Activated B cell treated with CpG ODN at 0.5 μM for 24 hours (primary cell): ENCODE results near the gene LRP2. TPM values are rescaled to one million over a fixed set of nuclear protein-coding genes. Genes with fewer than 3 reads are reported as not detected.

Experiments
- ATAC-seq: fragments of 200-7000 bp; cut with Tn5 transposase; one replicate; pipeline ENCODE4 v1.10.0; 2021; ENCODE audit warnings: low read depth, mild to moderate bottlenecking, moderate library complexity
- CTCF ChIA-PET: fragments of 350-600 bp; sonication (Branson Sonifier 250); formaldehyde crosslinking; loops from one replicate; lab custom pipeline; 2021; ENCODE audit warnings: antibody characterized with exemption; lab: Charles Lee
- POLR2A ChIA-PET: fragments of 350-600 bp; sonication (Branson Sonifier 250); formaldehyde crosslinking; loops from one replicate; lab custom pipeline; 2021; ENCODE audit warnings: antibody characterized with exemption; lab: Charles Lee
- DNase-seq: peaks from one replicate; pipeline ENCODE4 v3.0.0; 2022
- H3K27ac Mint-ChIP-seq: one replicate; pipeline ENCODE4 v1.8.0; 2020; ENCODE audit warnings: mixed read lengths
- H3K27me3 Mint-ChIP-seq: one replicate; pipeline ENCODE4 v1.8.0; 2021; ENCODE audit warnings: mixed read lengths
- H3K36me3 Mint-ChIP-seq: one replicate; pipeline ENCODE4 v1.8.0; 2021; ENCODE audit warnings: low read depth, mixed read lengths
- H3K4me1 Mint-ChIP-seq: one replicate; pipeline ENCODE4 v1.8.0; 2021; ENCODE audit warnings: mixed read lengths
- H3K4me3 Mint-ChIP-seq: one replicate; pipeline ENCODE4 v1.8.0; 2020; ENCODE audit warnings: mild to moderate bottlenecking, mixed read lengths
- H3K9me3 Mint-ChIP-seq: one replicate; pipeline ENCODE4 v1.8.0; 2020; ENCODE audit warnings: mixed read lengths
- intact Hi-C: fragments of 100-400 bp; cut with micrococcal nuclease; formaldehyde crosslinking; loops from one replicate; pipeline ENCODE4 v1.15.1; 2024
- total RNA-seq: library from RNA; stranded (reverse); gene quantifications from 2 replicates; pipeline ENCODE4 v1.2.3, GENCODE V29; 2022
- TF ChIP-seq, protein P1 (sequence below): fragments of 200-600 bp; IDR thresholded peaks from one replicate; pipeline ENCODE4 v1.8.0; 2022; ENCODE audit warnings: antibody characterized with exemption, mild to moderate bottlenecking

LRP2 gene
- total RNA-seq, 1 donor from 2014 or later: not detected

GRCh38 chr2:169172914-169173313 is 189.4 kb downstream of the LRP2 start:
- CTCF ChIA-PET: no interaction called here
- intact Hi-C loops: no loop called here
- no peak for ATAC-seq
- POLR2A ChIA-PET: no interaction called here
- Mint-ChIP-seq H3K27ac (no peak overlapping the region), H3K36me3 (no peaks in the 10 kb centered on the region), H3K4me1 (no peaks in the 10 kb centered on the region), H3K4me3 (no peak overlapping the region), H3K9me3 (no peaks in the 10 kb centered on the region), H3K27me3 (peaks cover 4% of the 10 kb centered on the region)
- TF ChIP-seq, protein P1, sequence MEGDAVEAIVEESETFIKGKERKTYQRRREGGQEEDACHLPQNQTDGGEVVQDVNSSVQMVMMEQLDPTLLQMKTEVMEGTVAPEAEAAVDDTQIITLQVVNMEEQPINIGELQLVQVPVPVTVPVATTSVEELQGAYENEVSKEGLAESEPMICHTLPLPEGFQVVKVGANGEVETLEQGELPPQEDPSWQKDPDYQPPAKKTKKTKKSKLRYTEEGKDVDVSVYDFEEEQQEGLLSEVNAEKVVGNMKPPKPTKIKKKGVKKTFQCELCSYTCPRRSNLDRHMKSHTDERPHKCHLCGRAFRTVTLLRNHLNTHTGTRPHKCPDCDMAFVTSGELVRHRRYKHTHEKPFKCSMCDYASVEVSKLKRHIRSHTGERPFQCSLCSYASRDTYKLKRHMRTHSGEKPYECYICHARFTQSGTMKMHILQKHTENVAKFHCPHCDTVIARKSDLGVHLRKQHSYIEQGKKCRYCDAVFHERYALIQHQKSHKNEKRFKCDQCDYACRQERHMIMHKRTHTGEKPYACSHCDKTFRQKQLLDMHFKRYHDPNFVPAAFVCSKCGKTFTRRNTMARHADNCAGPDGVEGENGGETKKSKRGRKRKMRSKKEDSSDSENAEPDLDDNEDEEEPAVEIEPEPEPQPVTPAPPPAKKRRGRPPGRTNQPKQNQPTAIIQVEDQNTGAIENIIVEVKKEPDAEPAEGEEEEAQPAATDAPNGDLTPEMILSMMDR: no peak
- DNase-seq: no peak

DNA sequence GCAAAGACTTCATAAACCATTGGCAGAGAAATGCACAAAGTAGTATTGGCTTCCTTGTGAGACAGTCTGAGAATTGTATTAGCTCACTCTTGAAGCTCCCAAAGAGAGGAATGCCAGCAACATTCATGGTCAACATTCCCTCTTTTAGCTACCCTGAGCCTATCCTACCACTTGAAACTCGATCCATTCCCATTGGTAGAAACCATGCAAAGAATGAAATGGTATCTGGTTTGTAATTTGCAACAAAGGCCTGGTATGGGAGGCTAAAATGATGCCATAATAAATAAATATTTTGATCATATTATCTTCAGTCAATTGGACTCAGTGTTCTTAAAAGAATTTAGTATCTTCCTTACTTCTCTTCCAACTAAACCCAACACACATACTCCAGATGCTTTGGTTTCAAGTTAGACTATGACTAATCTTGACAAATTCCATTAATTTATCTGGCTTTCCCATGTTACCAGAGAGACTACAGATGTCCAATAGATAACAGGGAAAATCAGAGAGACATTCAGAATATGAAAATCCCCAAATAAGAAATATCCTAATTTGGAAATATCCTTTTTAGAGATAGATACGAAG is 190.1 kb downstream of the LRP2 start:
- POLR2A ChIA-PET: no interaction called here
- Mint-ChIP-seq H3K36me3 (no peaks in the 10 kb centered on the region), H3K4me1 (no peaks in the 10 kb centered on the region), H3K27ac (no peak overlapping the region), H3K27me3 (peaks cover 4% of the 10 kb centered on the region), H3K9me3 (no peaks in the 10 kb centered on the region), H3K4me3 (no peak overlapping the region)
- intact Hi-C loops: no loop called here
- ATAC-seq: no peak
- TF ChIP-seq, protein P1: no peak
- DNase-seq: no peak
- CTCF ChIA-PET: no interaction called here

DNA sequence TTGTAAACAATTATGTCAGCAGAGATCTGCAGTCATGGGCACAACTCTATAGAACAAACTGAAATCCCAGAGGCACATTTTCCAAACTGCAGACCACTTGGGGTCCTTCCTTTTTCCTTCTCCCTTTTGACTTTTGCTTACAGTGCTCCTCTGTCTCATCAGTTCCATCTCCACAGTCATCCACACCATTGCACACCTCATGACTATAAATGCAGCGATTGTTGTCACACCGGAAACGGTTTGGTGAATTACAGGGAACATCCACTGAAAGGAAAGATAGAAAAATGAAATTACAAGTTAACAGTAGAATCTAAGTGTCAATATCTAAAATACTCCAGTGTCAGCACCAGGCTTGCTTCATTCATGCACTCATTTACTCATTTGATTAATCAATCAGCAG is 196.5 kb downstream of the LRP2 start:
- Mint-ChIP-seq H3K4me1 (no peaks in the 10 kb centered on the region), H3K9me3 (no peaks in the 10 kb centered on the region), H3K27me3 (peaks cover 3% of the 10 kb centered on the region), H3K36me3 (no peaks in the 10 kb centered on the region), H3K27ac (no peak overlapping the region), H3K4me3 (no peak overlapping the region)
- ATAC-seq (no peak), DNase-seq (no peak)
- intact Hi-C loops: no loop called here
- ChIA-PET CTCF (no interaction called here), POLR2A (no interaction called here)
- TF ChIP-seq, protein P1: no peak

DNA sequence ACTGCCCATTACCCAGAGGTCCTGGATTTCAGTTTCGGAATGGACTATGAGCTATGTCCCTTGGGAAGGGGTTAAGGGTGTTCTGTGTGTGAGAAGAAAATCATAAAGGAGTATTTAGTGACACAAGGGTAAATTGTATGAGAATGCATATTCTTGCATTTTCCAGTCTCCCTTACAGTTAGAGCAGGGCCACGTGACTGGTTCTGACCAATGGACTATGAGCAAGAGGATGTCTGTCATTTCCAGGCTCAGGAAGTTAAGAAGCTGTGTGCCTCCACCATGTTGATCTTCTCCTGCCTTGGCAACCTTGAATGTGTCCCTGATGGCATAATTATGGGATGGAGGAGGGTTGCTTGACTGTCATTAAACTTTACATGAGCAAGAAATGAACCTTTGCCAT is 198.0 kb downstream of the LRP2 start:
- Mint-ChIP-seq H3K9me3 (no peaks in the 10 kb centered on the region), H3K4me3 (no peak overlapping the region), H3K36me3 (no peaks in the 10 kb centered on the region), H3K27me3 (peaks cover 3% of the 10 kb centered on the region), H3K27ac (no peak overlapping the region), H3K4me1 (no peaks in the 10 kb centered on the region)
- no peak for ATAC-seq
- no peak for DNase-seq
- ChIA-PET POLR2A (no interaction called here), CTCF (no interaction called here)
- intact Hi-C loops: no loop called here
- TF ChIP-seq, protein P1: no peak

GRCh38 chr2:169162613-169163012 is 199.7 kb downstream of the LRP2 start:
- Mint-ChIP-seq H3K4me3 (no peak overlapping the region), H3K27ac (no peak overlapping the region), H3K27me3 (peaks cover 3% of the 10 kb centered on the region), H3K9me3 (no peaks in the 10 kb centered on the region), H3K36me3 (no peaks in the 10 kb centered on the region), H3K4me1 (no peaks in the 10 kb centered on the region)
- TF ChIP-seq, protein P1: no peak
- ATAC-seq: no peak
- DNase-seq: no peak
- POLR2A ChIA-PET: no interaction called here
- CTCF ChIA-PET: interaction anchor here (0.7 kb wide), 1 partner anchor 14 kb away, joined by 3 read pairs; no protein-coding TSS in a partner anchor
- intact Hi-C loops: no loop called here
